ENCODE results near the gene MUC6.

The MUC6 gene

DNA sequence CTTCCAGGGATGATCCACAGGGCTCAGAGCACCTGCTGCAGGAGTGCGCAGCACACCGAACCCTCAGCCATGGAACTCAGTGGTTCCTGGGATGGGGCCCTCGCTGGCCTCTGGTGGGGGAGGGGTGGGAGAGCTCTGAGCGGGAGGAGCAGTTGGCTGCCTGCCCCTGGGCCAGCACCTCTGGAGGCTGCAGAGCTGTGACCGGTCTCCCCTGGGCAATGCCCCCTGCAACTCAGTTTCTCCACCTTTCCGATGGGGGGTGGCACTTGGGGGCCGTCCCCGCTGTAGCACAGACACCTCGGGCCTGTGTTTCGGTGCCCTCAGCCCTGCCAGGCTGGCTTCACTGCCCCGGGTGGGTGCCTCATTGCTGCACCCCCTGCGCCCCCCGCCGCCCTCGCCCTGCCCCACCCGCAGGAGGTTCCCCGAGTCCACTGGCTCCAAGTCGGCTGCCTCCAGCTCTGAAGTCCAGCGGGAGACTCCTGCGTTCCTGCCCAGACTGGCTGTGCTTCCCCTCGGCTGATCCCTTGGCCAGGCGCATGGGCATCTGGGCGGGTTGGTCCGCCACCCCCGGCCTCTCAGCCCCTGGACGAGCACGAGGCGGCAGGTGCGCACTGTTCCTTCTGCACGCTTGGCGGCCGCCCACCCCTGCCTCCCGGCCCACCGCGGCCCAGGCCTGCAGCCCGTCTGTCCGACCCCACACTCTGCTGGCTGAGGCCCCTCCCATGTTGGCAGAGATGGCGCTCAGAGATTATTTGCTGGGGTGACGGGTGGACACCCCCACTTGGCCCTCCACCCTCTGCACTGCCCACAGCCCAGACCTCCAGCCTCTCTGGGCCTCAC is 1.8 kb downstream of the MUC6 start:
- no peak for DNase-seq

- no peak for DNase-seq
Observed at GRCh38 chr11:1034001-1034400, 2.5 kb downstream of the MUC6 start.

DNA sequence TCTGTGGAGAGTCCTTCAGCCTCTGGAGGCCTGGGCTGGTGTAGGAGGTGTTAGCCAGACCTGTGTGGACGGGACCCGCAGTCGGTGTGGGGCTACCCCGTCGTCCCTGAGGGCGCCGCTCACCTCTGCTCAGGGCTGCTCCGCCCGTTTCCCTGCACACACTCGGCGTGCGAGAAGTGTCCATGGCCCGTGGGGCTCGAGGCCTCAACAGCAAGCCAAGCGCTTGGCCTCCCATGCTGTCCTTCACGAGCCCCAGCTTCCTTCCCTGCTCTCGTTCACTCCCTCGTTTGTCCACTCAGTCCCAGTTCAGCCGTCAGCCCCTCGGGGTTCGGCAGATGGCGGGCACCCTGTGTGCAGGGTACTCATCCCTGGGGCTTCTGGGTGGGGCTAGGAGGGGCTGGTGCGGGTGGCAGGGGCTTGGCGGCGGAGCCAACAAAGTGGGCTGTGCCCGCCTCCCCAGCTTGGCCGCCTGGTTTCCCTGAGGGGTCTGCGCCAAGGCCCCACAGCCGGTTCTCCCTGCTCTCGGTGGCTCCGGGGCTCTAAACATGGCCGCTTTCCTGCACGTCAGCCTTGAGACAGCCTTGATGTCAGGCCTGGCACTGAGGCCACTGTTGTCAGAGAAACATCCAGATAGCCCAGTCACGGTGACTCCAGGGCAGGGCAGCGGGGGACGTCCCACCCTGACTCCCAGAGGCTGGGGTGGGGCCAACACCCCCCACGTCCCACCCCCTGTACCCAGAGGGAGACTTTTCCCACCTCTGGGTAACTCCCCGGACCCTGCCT is 3.3 kb downstream of the MUC6 start:
- no peak for DNase-seq

DNA sequence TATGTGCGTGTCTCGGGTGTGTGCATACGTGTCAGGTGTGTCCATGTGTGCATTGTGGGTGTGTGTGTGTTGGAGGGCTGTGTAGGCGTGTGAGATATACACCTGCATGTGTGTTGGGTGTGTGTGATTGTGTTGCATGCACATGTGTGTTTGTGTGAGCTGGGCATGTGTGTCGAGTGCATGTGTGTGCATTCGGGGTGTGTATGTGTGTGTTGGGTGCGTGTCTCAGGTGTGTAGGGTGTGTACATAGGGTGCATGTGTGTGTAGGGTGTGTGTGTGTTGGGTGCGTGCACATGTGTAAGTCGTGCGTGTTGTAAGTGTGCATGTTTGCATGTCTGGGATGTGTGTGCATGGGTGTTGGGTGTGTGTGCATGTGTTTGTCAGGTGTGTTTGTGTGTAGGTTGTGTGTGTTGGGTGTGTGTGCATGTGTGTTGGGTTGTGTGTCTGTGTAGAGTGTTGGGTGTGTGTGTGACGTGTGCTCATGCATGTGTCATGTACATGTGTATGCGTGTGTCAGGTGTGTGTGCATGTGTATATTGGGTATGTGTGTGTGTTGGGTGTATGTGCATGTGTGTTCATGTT is 4.1 kb downstream of the MUC6 start:
- no peak for DNase-seq

DNA sequence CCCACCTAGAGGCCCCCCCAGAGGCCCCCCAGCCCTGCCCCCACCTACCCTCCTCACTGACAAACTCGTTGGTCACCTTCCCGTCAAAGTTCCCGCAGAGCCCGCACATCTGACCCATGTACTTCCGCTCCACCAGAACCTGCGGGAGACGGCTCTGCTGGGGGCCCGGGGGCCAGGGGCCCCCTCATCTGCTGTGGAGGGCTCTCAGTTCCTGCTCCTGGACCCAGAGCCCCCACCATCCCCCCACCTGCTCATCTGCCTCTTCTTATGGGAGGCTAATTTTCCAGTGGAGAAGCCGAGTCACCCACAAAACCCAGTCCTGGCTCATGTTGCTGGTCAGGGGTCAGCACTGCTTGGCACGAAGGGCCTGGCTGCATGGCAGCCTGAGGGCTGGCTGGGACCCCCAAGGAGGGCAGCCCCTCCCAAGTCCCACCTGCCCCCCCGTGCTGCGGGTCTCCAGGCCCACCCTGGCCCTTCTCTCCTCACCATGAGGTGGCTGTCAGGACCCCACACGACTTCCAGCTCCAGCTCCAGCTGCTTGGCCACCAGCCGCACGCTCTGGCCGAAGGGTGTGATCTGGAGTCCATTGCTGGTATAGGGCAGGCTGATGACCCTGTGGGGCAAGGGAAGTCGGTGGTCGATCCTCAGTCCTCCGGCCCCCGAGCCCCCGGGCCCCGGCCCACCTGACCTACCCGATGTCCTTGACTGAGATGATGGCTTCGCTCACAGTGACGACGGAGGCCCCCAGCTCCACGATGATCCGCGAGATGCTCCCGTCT is 5.2 kb downstream of the MUC6 start:
- DNase-seq = no peak

DNA sequence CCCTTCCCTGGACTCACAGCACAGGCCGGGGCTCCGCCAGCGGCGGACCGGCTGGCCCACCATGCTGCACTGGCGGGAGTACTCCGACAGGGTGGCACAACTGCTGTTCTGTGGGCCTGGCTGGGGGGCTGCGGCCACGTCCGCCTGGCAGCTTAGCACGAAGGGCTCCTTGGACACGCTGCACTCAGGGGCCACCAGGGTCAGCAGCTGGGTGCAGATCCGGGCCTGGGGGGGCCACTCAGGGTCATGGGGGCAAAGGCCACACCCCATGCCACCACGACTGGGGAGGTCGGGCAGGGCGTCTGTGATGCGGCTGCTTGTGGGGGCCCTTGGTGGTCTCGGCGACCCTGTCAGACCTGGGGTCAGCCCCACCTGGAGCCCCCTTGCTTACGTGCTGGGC is 6.0 kb downstream of the MUC6 start:
- DNase-seq = no peak

GRCh38 chr11:1030086-1030485 is 6.4 kb downstream of the MUC6 start:
- DNase-seq = no peak

GRCh38 chr11:1029654-1030053 is 6.9 kb downstream of the MUC6 start:
- no peak for DNase-seq

DNA sequence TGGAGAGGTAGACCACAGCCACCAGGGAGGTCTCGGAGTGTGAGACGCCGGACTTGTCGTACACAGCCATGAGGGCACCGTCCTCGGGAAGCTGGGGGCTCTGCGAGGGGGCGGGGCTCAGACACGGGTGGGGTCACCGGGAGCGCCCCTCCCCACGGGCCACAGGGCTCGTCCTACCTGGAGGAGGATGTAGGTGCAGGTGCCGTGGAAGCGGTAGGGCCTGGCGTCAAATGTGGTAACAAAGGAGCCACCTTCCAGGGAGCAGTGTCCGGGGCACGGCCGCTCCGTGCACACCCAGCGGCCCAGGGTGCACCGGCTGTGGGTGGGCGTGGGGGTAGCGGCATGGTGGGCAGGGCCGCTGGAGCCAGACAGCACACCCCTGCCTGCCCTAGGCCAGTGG is 7.5 kb downstream of the MUC6 start:
- DNase-seq = no peak

DNA sequence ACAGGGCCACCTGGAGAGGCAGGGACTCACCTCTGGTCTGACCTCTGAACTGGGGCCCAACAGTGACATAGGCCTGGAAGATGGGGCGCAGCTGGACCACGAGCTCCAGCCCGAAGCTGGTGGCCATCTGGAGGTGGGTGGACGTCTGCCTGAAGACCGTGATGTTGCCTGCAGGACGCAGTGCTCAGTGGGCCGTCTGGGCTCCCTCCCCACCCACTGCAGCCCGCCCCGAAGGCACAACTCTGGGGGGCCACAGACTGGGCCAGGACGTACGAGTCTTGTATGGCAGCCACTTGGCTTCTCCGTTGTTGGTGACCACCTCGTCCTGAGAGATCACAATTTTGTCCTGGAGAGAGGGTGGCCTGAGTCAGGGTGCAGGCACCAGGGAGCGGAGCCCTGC is 7.9 kb downstream of the MUC6 start:
- DNase-seq = no peak

DNA sequence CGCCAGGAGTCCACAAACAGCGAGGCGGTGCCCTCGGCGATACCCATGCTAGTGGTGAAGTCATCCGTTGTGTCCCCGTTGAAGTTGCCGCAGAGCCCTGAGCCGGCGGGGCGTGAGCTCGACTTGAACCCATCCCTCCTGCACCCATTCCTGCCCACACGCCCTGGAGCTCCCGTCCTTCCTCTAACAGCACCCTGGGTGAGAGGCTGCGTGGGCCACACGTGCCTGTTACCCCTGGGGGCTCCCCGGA is 8.3 kb downstream of the MUC6 start:
- no peak for DNase-seq

DNA sequence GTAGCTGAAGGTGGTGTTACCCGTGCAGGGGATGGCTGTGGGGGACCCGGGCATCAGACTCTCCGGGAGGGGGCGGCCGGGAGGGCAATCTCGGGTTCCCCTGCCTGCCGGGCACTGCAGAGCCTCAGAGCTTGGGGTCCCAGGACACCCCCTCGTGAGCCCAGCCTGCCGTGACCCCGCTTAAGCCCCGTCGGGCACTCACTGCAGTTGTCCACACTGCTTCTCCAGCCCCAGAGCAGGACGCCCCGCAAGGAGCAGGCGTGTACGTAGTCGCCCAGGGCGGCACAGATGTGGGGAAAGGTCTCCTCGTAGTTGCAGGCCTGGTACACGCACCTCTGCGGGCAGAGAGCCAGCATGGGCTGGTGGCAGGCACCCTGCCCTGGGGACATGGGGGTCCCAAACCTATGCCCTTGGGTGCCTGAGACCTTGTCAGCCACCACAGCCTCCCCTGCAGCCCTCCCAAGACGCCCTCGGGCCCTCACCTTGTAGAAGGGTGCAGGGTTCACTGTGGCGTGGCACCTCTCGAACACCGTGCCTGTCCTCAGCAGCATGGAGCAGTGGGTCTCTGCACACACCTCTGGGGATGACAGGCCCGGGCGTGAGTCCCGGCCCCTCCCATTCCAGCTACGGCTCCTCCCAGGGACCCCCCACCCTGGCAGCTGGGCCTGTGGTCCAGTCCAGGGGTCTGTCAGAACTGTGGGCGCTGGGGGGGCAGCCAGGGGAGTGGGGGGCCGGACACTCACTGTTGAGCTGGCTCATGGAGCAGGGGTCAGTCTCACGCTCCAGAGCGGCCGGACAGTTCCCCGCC is 8.8 kb downstream of the MUC6 start:
- DNase-seq = no peak

- no peak for DNase-seq
Observed at GRCh38 chr11:1026641-1027482, 9.7 kb downstream of the MUC6 start.

GRCh38 chr11:1026163-1026450 is 10.4 kb downstream of the MUC6 start:
- DNase-seq = no peak

DNA sequence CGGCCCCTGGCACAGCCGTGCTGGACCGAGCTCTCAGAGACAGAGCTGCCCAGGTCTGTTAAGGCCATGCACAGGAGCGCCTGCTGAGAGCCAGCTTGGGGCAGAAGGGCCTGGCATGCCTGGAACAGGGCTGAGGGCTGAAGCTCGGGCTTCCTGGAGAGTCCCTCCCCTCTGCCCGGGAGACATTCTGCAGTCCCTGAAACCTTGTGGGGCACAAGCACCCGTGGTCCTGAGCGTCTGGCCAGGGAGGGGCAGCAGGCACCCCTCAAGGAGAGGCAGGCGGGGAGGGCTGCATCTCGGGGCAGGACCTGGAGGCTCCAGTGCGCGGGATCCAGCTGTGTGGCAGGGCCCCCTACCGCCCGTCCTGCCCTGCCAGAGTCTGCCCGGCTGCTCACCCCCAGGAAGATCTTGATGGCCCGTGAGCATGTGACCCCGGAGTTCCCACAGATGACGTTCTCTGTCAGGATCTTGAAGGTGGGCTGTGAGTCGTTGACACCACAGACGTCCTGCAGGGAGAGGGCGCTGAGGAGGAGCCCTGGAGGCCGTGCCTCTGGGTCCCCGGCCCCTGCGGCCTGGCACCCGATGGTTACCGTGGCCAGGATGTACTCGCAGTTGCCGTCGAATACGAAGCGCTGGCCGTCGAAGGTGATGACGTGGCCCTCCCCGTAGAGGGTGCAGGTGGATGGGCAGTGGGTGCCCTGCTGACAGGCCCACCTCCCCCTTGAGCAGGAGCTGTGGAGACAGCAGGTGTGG is 10.9 kb downstream of the MUC6 start:
- DNase-seq = no peak

DNA sequence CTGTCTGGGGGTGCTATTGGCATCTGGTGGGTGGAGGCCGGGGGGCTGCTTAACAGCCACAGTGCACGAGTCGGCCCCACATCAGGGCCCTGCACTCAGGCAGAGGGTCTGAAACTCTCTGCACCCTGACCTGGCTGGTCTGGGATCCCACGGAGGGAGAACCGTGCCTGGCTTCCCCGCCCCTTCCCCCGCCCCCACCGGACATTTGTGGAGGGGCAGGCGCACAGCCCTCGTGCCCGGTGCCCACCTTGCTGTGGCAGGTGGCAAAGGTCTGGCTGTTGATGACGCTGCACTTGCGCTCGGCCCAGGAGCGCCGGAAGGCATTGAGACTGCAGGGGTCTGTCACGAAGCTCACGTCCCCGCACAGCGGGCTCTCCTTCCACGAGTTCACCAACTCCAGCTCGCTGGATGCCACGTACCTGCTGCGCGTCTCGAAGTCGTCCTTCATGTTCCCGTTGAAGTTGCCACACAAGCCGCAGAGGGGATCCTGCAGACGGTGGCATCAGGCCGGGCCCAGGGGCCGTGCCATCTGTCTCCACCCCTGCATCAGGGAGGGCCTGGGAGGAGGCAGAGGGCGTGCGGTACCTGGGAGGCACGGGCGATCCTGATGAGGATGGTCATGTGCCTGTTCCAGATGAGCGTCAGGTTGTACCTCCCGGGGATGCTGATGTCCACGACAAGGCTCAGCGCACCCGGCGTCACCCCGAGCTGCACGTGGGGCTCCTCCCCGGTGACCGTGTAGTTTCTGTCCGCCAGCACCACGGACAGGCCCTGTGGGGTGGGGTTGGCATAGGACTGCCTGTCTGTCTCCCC is 11.7 kb downstream of the MUC6 start:
- no peak for DNase-seq

- no peak for DNase-seq
Observed at GRCh38 chr11:1023811-1024596, 12.5 kb downstream of the MUC6 start.

- DNase-seq = no peak
Observed at GRCh38 chr11:1022908-1023810, 13.4 kb downstream of the MUC6 start.

Measured in fibroblast of skin of back (primary cell).